Activated CD4-positive, alpha-beta T cell treated with anti-CD3 and anti-CD28 coated beads for 36 hours (primary cell): ENCODE results near the gene VDAC1. TPM values are rescaled to one million over a fixed set of nuclear protein-coding genes. Genes with fewer than 3 reads are reported as not detected.
A peak's percentile ranks its signal among the peaks of the same experiment; 100 is the strongest.

Experiments
- ATAC-seq: fragments of 200-7000 bp; cut with Tn5 transposase; one replicate; pipeline ENCODE4 v1.10.0; 2021; ENCODE audit warnings: mild to moderate bottlenecking, moderate library complexity
- CTCF ChIA-PET: fragments of 350-600 bp; sonication (Branson Sonifier 250); formaldehyde crosslinking; loops from one replicate; lab custom pipeline; 2021; ENCODE audit warnings: antibody characterized with exemption; lab: Charles Lee
- POLR2A ChIA-PET: fragments of 350-600 bp; sonication (Branson Sonifier 250); formaldehyde crosslinking; loops from one replicate; lab custom pipeline; 2021; ENCODE audit warnings: antibody characterized with exemption, inconsistent platforms; lab: Charles Lee
- DNase-seq: peaks from one replicate; pipeline ENCODE4 v3.0.0-alpha.2; 2020
- H3K27ac Mint-ChIP-seq: one replicate; pipeline ENCODE4 v1.8.0; 2021; ENCODE audit warnings: mixed read lengths
- H3K27me3 Mint-ChIP-seq: one replicate; pipeline ENCODE4 v1.8.0; 2021; ENCODE audit warnings: mixed read lengths
- H3K36me3 Mint-ChIP-seq: one replicate; pipeline ENCODE4 v1.8.0; 2021; ENCODE audit warnings: low read depth, mixed read lengths
- H3K4me1 Mint-ChIP-seq: one replicate; pipeline ENCODE4 v1.8.0; 2021; ENCODE audit warnings: mixed read lengths
- H3K4me3 Mint-ChIP-seq: one replicate; pipeline ENCODE4 v1.8.0; 2021; ENCODE audit warnings: mild to moderate bottlenecking, moderate library complexity, mixed read lengths
- H3K9me3 Mint-ChIP-seq: one replicate; pipeline ENCODE4 v1.8.0; 2021; ENCODE audit warnings: low read depth, mixed read lengths
- intact Hi-C, 2 experiments: fragments of 100-400 bp; cut with DNase I in 1 of 2; cut with micrococcal nuclease in 1 of 2; formaldehyde crosslinking; loops; one replicate each; pipeline versions ENCODE4 v1.14.2 to v1.15.1; 2022 to 2024; cut with DNase I, micrococcal nuclease
- total RNA-seq, 2 experiments: library from RNA; stranded (reverse); gene quantifications; one replicate each; pipeline ENCODE4 v1.2.3, GENCODE V29; 2021

VDAC1 gene
- total RNA-seq, 2 experiments from 2014 or later, result 482 to 486 TPM

DNA sequence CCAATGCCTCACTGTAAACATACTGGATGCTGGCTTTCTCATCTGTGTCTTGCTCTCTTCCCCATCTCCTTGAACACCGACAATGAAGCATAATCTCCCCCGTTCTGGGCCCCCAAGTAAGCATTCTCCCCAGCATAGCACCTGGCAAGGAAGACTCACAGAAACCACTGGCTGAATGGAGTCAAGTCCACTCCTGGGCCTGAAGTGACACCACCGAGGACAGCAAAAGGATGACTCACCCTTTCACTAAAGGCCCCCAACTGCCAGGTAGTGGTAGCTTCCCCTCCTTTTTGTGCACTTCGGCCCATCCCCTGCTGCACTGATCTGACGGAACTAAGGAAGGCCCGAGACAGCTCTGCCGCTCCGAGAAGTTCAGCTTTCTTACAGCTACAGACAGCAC lies 9.4 kb downstream of the VDAC1 start:
- ATAC-seq (no peak), DNase-seq (no peak)
- Mint-ChIP-seq H3K36me3 (peaks cover 23% of the 10 kb centered on the region), H3K9me3 (no peaks in the 10 kb centered on the region), H3K4me3 (no peak overlapping the region), H3K27ac (peak overlapping the region; percentile 24), H3K27me3 (no peaks in the 10 kb centered on the region), H3K4me1 (peaks cover 51% of the 10 kb centered on the region)
- ChIA-PET CTCF (interaction anchor here (2.0 to 2.3 kb wide), 2 partner anchors 32 to 44 kb away, joined by 6 read pairs; no protein-coding TSS in a partner anchor), POLR2A (no interaction called here)
- intact Hi-C loops, result no loop called here

- CTCF ChIA-PET, result interaction anchor here (2.0 to 2.3 kb wide), 2 partner anchors 32 to 45 kb away, joined by 6 read pairs; no protein-coding TSS in a partner anchor
- intact Hi-C loops, result no loop called here
- peaks cover 47% of the 10 kb centered on the region for H3K4me1 Mint-ChIP-seq
- H3K36me3 Mint-ChIP-seq, result peaks cover 24% of the 10 kb centered on the region
- no peak overlapping the region for H3K4me3 Mint-ChIP-seq
- no peaks in the 10 kb centered on the region for H3K9me3 Mint-ChIP-seq
- H3K27ac Mint-ChIP-seq, result peak overlapping the region; percentile 32
- POLR2A ChIA-PET, result no interaction called here
- no peak for ATAC-seq
- no peak for DNase-seq
- no peaks in the 10 kb centered on the region for H3K27me3 Mint-ChIP-seq
Measured at GRCh38 chr5:133994990-133995333, 9.8 kb downstream of the VDAC1 start.

DNA sequence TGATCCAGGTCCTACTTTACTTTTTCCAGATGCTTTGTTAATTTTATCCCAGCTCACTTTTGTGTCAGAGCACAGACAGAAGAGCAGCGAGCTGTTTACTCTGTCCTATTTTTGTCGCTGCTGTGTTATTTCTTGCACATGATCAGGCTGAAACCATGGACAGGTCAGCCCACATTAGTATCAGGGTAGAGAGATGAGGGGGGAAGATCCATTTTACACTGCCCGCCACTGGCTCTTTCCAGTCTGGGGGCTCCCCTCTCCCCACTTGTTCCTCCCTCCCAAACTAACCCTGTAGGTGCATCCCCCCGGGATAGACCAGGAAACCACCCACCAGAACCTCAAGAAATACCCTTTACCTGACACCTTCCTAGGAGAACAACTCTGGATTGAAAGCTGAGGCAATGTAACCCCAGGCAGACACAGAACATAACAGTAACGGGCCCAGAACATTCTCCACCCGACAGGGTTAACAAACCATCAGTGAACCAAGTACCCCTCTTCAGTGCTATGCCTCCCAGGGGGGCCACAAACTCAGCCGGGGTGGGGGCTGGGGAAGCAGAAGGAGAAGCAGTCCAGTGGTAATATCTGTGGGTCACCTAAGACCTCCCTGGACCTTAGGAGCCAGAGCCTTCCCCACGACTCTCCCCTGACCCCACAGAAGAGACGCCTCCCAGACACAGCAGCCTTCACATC lies 10.3 kb downstream of the VDAC1 start:
- H3K4me1 Mint-ChIP-seq, result peaks cover 42% of the 10 kb centered on the region
- DNase-seq (no peak), ATAC-seq (no peak)
- H3K9me3 Mint-ChIP-seq, result no peaks in the 10 kb centered on the region
- no peaks in the 10 kb centered on the region for H3K27me3 Mint-ChIP-seq
- peaks cover 22% of the 10 kb centered on the region for H3K36me3 Mint-ChIP-seq
- intact Hi-C loops, result no loop called here
- peak overlapping the region; percentile 1 for H3K27ac Mint-ChIP-seq
- no peak overlapping the region for H3K4me3 Mint-ChIP-seq
- ChIA-PET CTCF (interaction anchor here (1.4 to 2.4 kb wide), 3 partner anchors 11 to 45 kb away, joined by 6 to 12 read pairs (median 6); partner anchors contain the start of gene VDAC1), POLR2A (no interaction called here)

GRCh38 chr5:133993185-133993936 lies 11.4 kb downstream of the VDAC1 start:
- Mint-ChIP-seq H3K27ac (no peak overlapping the region), H3K9me3 (no peaks in the 10 kb centered on the region), H3K4me3 (no peak overlapping the region), H3K4me1 (peaks cover 36% of the 10 kb centered on the region), H3K27me3 (no peaks in the 10 kb centered on the region), H3K36me3 (peaks cover 27% of the 10 kb centered on the region)
- intact Hi-C loops, result no loop called here
- ChIA-PET CTCF (interaction anchor here (0.6 to 2.4 kb wide), 9 partner anchors 10 to 823 kb away, joined by 3 to 12 read pairs (median 5); partner anchors contain the start of gene VDAC1), POLR2A (interaction anchor here (0.5 to 0.6 kb wide), 2 partner anchors 10 to 538 kb away, joined by 3 to 5 read pairs; no protein-coding TSS in a partner anchor)
- DNase-seq (no peak), ATAC-seq (no peak)

DNA sequence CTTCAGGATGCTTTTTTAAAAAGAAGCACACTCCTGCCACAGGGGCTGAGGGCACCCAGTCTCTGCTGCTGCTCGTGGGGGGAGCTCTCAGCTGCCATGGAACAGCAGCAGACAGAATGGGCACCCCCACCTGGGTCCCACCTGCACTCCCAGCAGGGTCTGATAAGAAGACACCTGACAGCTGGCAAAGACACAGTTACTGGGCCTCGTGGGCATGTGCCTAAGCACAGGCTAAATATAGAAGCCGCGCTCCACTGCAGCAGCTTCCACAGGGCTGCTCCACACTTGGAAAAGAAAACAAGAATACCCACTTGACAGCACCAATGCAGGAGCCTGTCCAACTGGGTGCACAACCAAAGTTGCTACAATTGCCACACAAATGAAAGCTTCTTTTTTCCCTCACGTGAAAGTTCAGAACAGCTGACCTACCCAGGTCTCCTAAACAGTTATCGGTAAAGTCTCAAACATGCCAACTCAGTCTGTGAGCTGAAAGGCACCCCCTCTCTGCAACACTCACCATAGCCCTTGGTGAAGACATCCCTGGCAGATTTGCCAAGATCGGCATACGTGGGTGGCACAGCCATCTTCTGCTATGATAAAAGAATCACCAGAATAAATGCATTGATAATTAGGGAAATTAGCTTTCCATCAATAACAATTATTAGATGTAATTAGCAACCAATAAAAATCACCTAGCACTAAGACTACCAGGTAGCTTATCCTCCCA lies 12.2 kb downstream of the VDAC1 start:
- H3K27ac Mint-ChIP-seq, result no peak overlapping the region

DNA sequence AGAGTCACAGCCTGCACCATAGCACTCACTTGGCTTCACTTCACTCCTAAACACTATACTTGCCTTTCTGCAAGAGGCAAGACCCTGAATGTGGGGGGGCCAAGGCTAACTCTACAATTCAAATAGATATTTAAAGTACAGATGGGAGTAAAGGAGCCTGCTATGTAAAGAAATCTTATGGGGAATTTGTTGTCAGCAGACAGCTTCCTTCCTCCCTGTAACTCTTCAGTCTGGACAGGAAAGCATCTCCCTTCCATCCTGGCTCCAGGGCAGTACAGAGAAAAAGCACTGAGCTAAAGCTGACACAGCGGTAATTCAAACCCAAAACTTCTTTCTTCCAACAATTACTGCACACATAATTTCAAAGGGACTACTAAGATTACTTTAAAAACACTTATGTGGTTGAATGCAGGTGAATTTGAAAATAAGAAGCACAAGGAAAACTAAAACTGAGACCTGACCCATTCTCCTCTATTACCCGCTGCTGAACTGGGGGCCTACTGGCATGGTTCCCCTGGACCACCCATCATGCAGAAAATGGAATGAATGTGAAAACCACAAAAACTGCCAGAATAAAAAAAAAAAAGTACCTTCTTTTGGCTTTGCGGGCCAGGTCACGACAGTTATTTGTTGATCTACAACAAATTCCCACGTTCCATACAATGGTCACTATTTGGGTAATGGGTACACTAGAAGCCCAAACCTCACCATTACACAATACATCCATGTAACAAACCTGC lies 13.4 kb downstream of the VDAC1 start:
- ATAC-seq (no peak), DNase-seq (no peak)
- H3K4me1 Mint-ChIP-seq, result peaks cover 23% of the 10 kb centered on the region
- H3K36me3 Mint-ChIP-seq, result peaks cover 32% of the 10 kb centered on the region
- H3K27me3 Mint-ChIP-seq, result no peaks in the 10 kb centered on the region
- intact Hi-C loops, result no loop called here
- no peak overlapping the region for H3K4me3 Mint-ChIP-seq
- ChIA-PET POLR2A (no interaction called here), CTCF (interaction anchor here (0.8 to 2.2 kb wide), 3 partner anchors 10 to 67 kb away, joined by 3 to 5 read pairs (median 5); no protein-coding TSS in a partner anchor)
- no peak overlapping the region for H3K27ac Mint-ChIP-seq
- H3K9me3 Mint-ChIP-seq, result no peaks in the 10 kb centered on the region

More for the DNA sequence above, 12.2 kb downstream of the VDAC1 start:
- H3K9me3 Mint-ChIP-seq, result no peaks in the 10 kb centered on the region
- POLR2A ChIA-PET, result interaction anchor here (0.5 to 0.6 kb wide), 2 partner anchors 11 to 539 kb away, joined by 3 to 5 read pairs; no protein-coding TSS in a partner anchor
- ATAC-seq (no peak), DNase-seq (no peak)
- intact Hi-C loops, result no loop called here
- CTCF ChIA-PET, result interaction anchor here (0.6 to 2.4 kb wide), 11 partner anchors 9 to 823 kb away, joined by 3 to 12 read pairs (median 3); no protein-coding TSS in a partner anchor
- no peaks in the 10 kb centered on the region for H3K27me3 Mint-ChIP-seq
- H3K4me3 Mint-ChIP-seq, result no peak overlapping the region
- H3K36me3 Mint-ChIP-seq, result peaks cover 28% of the 10 kb centered on the region
- H3K4me1 Mint-ChIP-seq, result peaks cover 30% of the 10 kb centered on the region

DNA sequence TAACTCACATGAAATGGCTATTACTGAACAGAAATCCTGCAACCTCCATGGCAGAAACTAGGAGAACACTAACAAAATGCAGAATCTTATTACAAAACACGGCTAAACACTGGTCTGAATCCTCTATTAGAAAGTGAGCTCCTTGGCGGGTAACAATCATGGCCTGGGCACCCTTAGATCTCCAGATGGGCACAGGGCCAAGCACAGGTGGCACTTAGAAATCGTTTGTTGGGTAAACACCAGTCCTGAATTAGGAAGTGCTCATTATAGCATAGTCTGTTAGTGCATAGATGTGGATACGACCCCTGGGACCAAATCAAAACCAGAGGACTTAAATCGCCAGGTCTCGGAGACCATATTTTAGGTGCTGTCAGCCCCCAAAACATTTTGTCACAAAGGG lies 14.4 kb downstream of the VDAC1 start:
- no peaks in the 10 kb centered on the region for H3K27me3 Mint-ChIP-seq
- intact Hi-C loops, result no loop called here
- POLR2A ChIA-PET, result no interaction called here
- H3K36me3 Mint-ChIP-seq, result peaks cover 36% of the 10 kb centered on the region
- peaks cover 18% of the 10 kb centered on the region for H3K4me1 Mint-ChIP-seq
- no peak overlapping the region for H3K27ac Mint-ChIP-seq
- CTCF ChIA-PET, result no interaction called here
- no peak overlapping the region for H3K4me3 Mint-ChIP-seq
- H3K9me3 Mint-ChIP-seq, result no peaks in the 10 kb centered on the region
- ATAC-seq (no peak), DNase-seq (no peak)

- Mint-ChIP-seq H3K27me3 (no peaks in the 10 kb centered on the region), H3K4me1 (peaks cover 7% of the 10 kb centered on the region), H3K9me3 (no peaks in the 10 kb centered on the region), H3K36me3 (peaks cover 55% of the 10 kb centered on the region), H3K27ac (no peak overlapping the region), H3K4me3 (no peak overlapping the region)
- intact Hi-C loops, result no loop called here
- ATAC-seq, result no peak
- DNase-seq, result no peak
- CTCF ChIA-PET, result interaction anchor here (0.6 to 2.4 kb wide), 4 partner anchors 11 to 257 kb away, joined by 3 to 11 read pairs (median 3); no protein-coding TSS in a partner anchor
- POLR2A ChIA-PET, result interaction anchor here (0.6 kb wide), 1 partner anchor 9 kb away, joined by 3 read pairs; no protein-coding TSS in a partner anchor
Measured at GRCh38 chr5:133985540-133986180, 19.1 kb downstream of the VDAC1 start.

DNA sequence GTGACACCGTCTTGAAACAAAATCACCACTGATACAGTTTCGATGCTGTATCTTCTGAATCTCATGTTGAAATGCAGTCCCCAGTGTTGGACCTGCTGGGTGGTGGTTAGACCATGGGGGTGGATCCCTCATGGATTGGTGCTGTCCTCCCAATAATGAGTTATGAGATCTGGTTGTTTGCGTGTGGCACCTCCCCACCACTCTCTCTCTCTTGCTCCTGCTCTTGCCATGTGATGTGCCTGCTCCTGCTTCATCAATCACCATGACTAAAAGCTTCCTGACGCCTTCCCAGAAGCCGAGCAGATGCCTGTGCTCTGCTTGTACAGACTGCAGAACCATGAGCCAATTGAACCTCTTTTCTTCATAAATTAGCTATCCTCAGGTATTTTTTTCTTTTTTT lies 21.1 kb downstream of the VDAC1 start:
- ATAC-seq (no peak), DNase-seq (no peak)
- intact Hi-C loops, result no loop called here
- CTCF ChIA-PET, result interaction anchor here (0.8 to 0.9 kb wide), 2 partner anchors 9 to 10 kb away, joined by 3 to 5 read pairs; no protein-coding TSS in a partner anchor
- Mint-ChIP-seq H3K4me3 (no peak overlapping the region), H3K9me3 (no peaks in the 10 kb centered on the region), H3K27ac (no peak overlapping the region), H3K27me3 (no peaks in the 10 kb centered on the region), H3K36me3 (peaks cover 53% of the 10 kb centered on the region), H3K4me1 (peaks cover 8% of the 10 kb centered on the region)
- POLR2A ChIA-PET, result interaction anchor here (0.6 to 1.0 kb wide), 2 partner anchors 20 to 173 kb away, joined by 3 read pairs; no protein-coding TSS in a partner anchor

DNA sequence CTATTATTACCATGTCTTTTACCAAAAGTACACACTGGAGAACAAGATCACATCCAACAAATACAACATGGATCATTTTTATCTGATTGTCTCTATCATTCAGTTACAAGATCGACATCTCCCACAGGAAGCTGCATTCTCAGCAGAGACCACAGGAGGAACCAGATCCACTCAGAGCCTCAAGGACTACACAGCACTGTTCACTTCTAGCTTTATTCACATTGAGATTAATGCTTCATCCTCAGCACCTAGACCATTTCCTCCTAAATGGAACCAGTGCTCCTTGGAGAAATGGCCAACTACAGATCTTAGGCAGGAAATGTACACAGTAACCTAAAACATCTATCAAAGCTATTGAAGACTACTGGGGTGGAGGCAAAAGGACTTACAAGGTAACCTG lies 23.1 kb downstream of the VDAC1 start:
- CTCF ChIA-PET, result interaction anchor here (0.5 to 3.9 kb wide), 8 partner anchors 11 to 202 kb away, joined by 3 to 21 read pairs (median 3); no protein-coding TSS in a partner anchor
- Mint-ChIP-seq H3K9me3 (no peaks in the 10 kb centered on the region), H3K36me3 (peaks cover 60% of the 10 kb centered on the region), H3K27ac (peak overlapping the region; percentile 52), H3K4me3 (no peak overlapping the region), H3K27me3 (no peaks in the 10 kb centered on the region), H3K4me1 (peaks cover 26% of the 10 kb centered on the region)
- intact Hi-C loops, result no loop called here
- POLR2A ChIA-PET, result no interaction called here
- DNase-seq (no peak), ATAC-seq (peak; percentile 37)
